H9 (cell line): ENCODE results near the gene PDZK1. TPM values are rescaled to one million over a fixed set of nuclear protein-coding genes. Genes with fewer than 3 reads are reported as not detected.

Experiments
- DNase-seq: peaks from one replicate; pipeline ENCODE4 v3.0.0-alpha.2; 2017
- H2AFZ ChIP-seq: one replicate; pipeline ENCODE4 v1.6.1; 2013; ENCODE audit warnings: mild to moderate bottlenecking, low read length, control low read depth, moderate library complexity
- H2AK5ac ChIP-seq: 2 replicates; pipeline ENCODE4 v1.6.1; 2013; ENCODE audit warnings: low read length, control low read depth, mixed read lengths; ENCODE audit not compliant: insufficient read length
- H2BK120ac ChIP-seq: one replicate; pipeline ENCODE4 v1.6.1; 2013; ENCODE audit warnings: low read depth, mild to moderate bottlenecking, low read length, control low read depth, inconsistent platforms; ENCODE audit not compliant: poor library complexity, severe bottlenecking
- H2BK12ac ChIP-seq: 2 replicates; pipeline ENCODE4 v1.6.1; 2013; ENCODE audit warnings: low read length, control low read depth, mixed read lengths, low read depth; ENCODE audit not compliant: insufficient read length
- H2BK15ac ChIP-seq: 2 replicates; pipeline ENCODE4 v1.6.1; 2013; ENCODE audit warnings: low read depth, low read length, control low read depth
- H2BK20ac ChIP-seq: one replicate; pipeline ENCODE4 v1.6.1; 2013; ENCODE audit warnings: low read depth, mild to moderate bottlenecking, low read length, control low read depth, inconsistent platforms; ENCODE audit not compliant: poor library complexity, severe bottlenecking
- H2BK5ac ChIP-seq: 2 replicates; pipeline ENCODE4 v1.6.1; 2013; ENCODE audit warnings: low read length, control low read depth, mixed read lengths; ENCODE audit not compliant: insufficient read length
- H3K14ac ChIP-seq: 2 replicates; pipeline ENCODE4 v1.6.1; 2013; ENCODE audit warnings: low read length, control low read depth; ENCODE audit not compliant: insufficient read depth
- H3K18ac ChIP-seq: 2 replicates; pipeline ENCODE4 v1.6.1; 2013; ENCODE audit warnings: low read depth, mild to moderate bottlenecking, mixed read lengths, low read length, control low read depth; ENCODE audit not compliant: insufficient read length
- H3K23ac ChIP-seq: 2 replicates; pipeline ENCODE4 v1.6.1; 2013; ENCODE audit warnings: low read length, control low read depth, mixed read lengths, low read depth; ENCODE audit not compliant: insufficient read length
- H3K23me2 ChIP-seq: 2 replicates; pipeline ENCODE4 v1.6.1; 2013; ENCODE audit warnings: low read depth, mild to moderate bottlenecking, mixed read lengths, low read length, control low read depth; ENCODE audit not compliant: insufficient read length, poor library complexity, severe bottlenecking
- H3K27ac ChIP-seq: 2 replicates; pipeline ENCODE4 v1.5.1; 2013; ENCODE audit warnings: low read length, control low read depth, mixed read lengths, low read depth; ENCODE audit not compliant: insufficient read length
- H3K27me3 ChIP-seq: 2 replicates; pipeline ENCODE4 v1.6.1; 2013; ENCODE audit warnings: low read length, control low read depth, inconsistent platforms; ENCODE audit not compliant: insufficient read depth
- H3K4ac ChIP-seq: 2 replicates; pipeline ENCODE4 v1.6.1; 2013; ENCODE audit warnings: low read depth, mild to moderate bottlenecking, control low read depth, inconsistent platforms, low read length, moderate library complexity
- H3K4me1 ChIP-seq: 2 replicates; pipeline ENCODE4 v1.6.1; 2013; ENCODE audit warnings: low read length, control low read depth, inconsistent platforms; ENCODE audit not compliant: insufficient read depth
- H3K4me2 ChIP-seq: 2 replicates; pipeline ENCODE4 v1.6.1; 2013; ENCODE audit warnings: low read length, control low read depth, mixed read lengths; ENCODE audit not compliant: insufficient read length, insufficient read depth
- H3K56ac ChIP-seq: 2 replicates; pipeline ENCODE4 v1.6.1; 2013; ENCODE audit warnings: low read depth, mild to moderate bottlenecking, mixed read lengths, low read length, control low read depth; ENCODE audit not compliant: insufficient read length
- H3K79me1 ChIP-seq: 2 replicates; pipeline ENCODE4 v1.6.1; 2013; ENCODE audit warnings: low read depth, mild to moderate bottlenecking, moderate library complexity, low read length, control low read depth, inconsistent platforms; ENCODE audit not compliant: insufficient read depth, poor library complexity, severe bottlenecking
- H3K79me2 ChIP-seq: 2 replicates; pipeline ENCODE4 v1.6.1; 2013; ENCODE audit warnings: low read length, control low read depth, inconsistent platforms; ENCODE audit not compliant: insufficient read depth
- H3K9ac ChIP-seq: 2 replicates; pipeline ENCODE4 v1.6.1; 2013; ENCODE audit warnings: low read length, control low read depth, mixed read lengths; ENCODE audit not compliant: insufficient read length; ENCODE audit errors: extremely low read depth
- H3K9me3 ChIP-seq: one replicate; pipeline ENCODE4 v1.6.1; 2013; ENCODE audit warnings: low read depth, low read length, inconsistent platforms; ENCODE audit not compliant: control insufficient read depth
- H3T11ph ChIP-seq: one replicate; pipeline ENCODE4 v1.6.1; 2013; ENCODE audit warnings: mild to moderate bottlenecking, low read length, control low read depth, inconsistent platforms
- H4K20me1 ChIP-seq: one replicate; pipeline ENCODE4 v1.6.1; 2013; ENCODE audit not compliant: control insufficient read depth, insufficient read length, insufficient read depth
- H4K5ac ChIP-seq: 2 replicates; pipeline ENCODE4 v1.6.1; 2013; ENCODE audit warnings: low read depth, mild to moderate bottlenecking, mixed read lengths, low read length, control low read depth; ENCODE audit not compliant: insufficient read length
- H4K8ac ChIP-seq: replicated peaks from 2 replicates; pipeline ENCODE4 v1.6.1; 2013; ENCODE audit warnings: low read length, control low read depth, mixed read lengths, low read depth; ENCODE audit not compliant: insufficient read length
- H4K91ac ChIP-seq: 2 replicates; pipeline ENCODE4 v1.6.1; 2013; ENCODE audit warnings: low read depth, mild to moderate bottlenecking, moderate library complexity, mixed read lengths, low read length, control low read depth; ENCODE audit not compliant: insufficient read length
- H3K27ac Mint-ChIP-seq, 3 experiments: 2 replicates in 2 of 3; 3 replicates in 1 of 3; pipeline ENCODE4 v1.8.0; 2020 to 2021; ENCODE audit warnings: mixed read lengths in 3 of 3, mild to moderate bottlenecking in 1 of 3, moderate library complexity in 1 of 3
- H3K27me3 Mint-ChIP-seq: 2 replicates; pipeline ENCODE4 v1.8.0; 2021; ENCODE audit warnings: low read depth, mild to moderate bottlenecking, moderate library complexity, mixed read lengths
- H3K36me3 Mint-ChIP-seq, 3 experiments: 2 replicates in 2 of 3; 3 replicates in 1 of 3; pipeline ENCODE4 v1.8.0; 2020 to 2021; ENCODE audit warnings: low read depth in 3 of 3, mixed read lengths in 3 of 3; ENCODE audit not compliant: insufficient read depth in 1 of 3
- H3K4me1 Mint-ChIP-seq, 2 experiments: 2 replicates each; pipeline ENCODE4 v1.8.0; 2020; ENCODE audit warnings: mixed read lengths in 2 of 2
- H3K4me3 Mint-ChIP-seq, 2 experiments: 2 replicates in 1 of 2; 3 replicates in 1 of 2; pipeline ENCODE4 v1.8.0; 2020 to 2021; ENCODE audit warnings: mild to moderate bottlenecking in 2 of 2, mixed read lengths in 2 of 2, moderate library complexity in 1 of 2
- H3K9me3 Mint-ChIP-seq, 2 experiments: 2 replicates in 1 of 2; 3 replicates in 1 of 2; pipeline ENCODE4 v1.8.0; 2020; ENCODE audit warnings: mild to moderate bottlenecking in 2 of 2, mixed read lengths in 2 of 2, moderate library complexity in 1 of 2
- WGBS: extraction: QIAGEN DNeasy Blood & Tissue Kit; methylation state at CpG from one replicate; pipeline ENCODE4 v1.1.7; 2013; ENCODE audit warnings: missing lambda C conversion rate, low lambda C conversion rate, mixed read lengths; ENCODE audit not compliant: insufficient read length; ENCODE audit errors: extremely low coverage; 5-methylcytosine and 5-hydroxymethylcytosine counted together
- total RNA-seq: library from RNA; stranded (reverse); gene quantifications from 2 replicates; pipeline ENCODE4 v1.2.1, GENCODE V29; 2021
- TF ChIP-seq, protein P1 (sequence below): fragments of 200-600 bp; sonication (generic); conservative IDR thresholded peaks from 3 replicates; pipeline ENCODE4 v1.8.0; 2021; ENCODE audit warnings: antibody characterized with exemption, mild to moderate bottlenecking

PDZK1 gene
- total RNA-seq, 1 experiment from 2014 or later, result not detected

- Histone ChIP-seq H2BK120ac (no peak overlapping the region), H3K23me2 (no peaks in the 10 kb centered on the region), H2BK5ac (no peak overlapping the region), H2AFZ (no peak overlapping the region), H3K4ac (no peak overlapping the region), H3T11ph (no peak overlapping the region), H3K4me2 (no peak overlapping the region), H4K5ac (no peak overlapping the region), H4K20me1 (no peaks in the 10 kb centered on the region), H4K91ac (no peak overlapping the region), H2BK12ac (no peak overlapping the region), H3K79me1 (no peaks in the 10 kb centered on the region), H3K27ac (no peak overlapping the region), H3K9me3 (no peaks in the 10 kb centered on the region), H3K79me2 (no peaks in the 10 kb centered on the region), H2AK5ac (no peak overlapping the region), H2BK20ac (no peak overlapping the region), H3K9ac (no peak overlapping the region), H3K23ac (no peak overlapping the region), H4K8ac (no peak overlapping the region), H3K4me1 (peaks cover 2% of the 10 kb centered on the region; the same call in 1 of the 2 replicates), H3K14ac (no peak overlapping the region), H3K27me3 (no peaks in the 10 kb centered on the region), H3K18ac (no peak overlapping the region), H3K56ac (no peak overlapping the region), H2BK15ac (no peak overlapping the region)
- Mint-ChIP-seq H3K27ac (no peak overlapping the region), H3K9me3 (no peaks in the 10 kb centered on the region), H3K4me1 (peaks cover 15 to 17% of the 10 kb centered on the region in 2 experiments; a peak in 3 of 4 replicates), H3K27me3 (peaks cover 5% of the 10 kb centered on the region; the same call in 1 of the 2 replicates), H3K4me3 (no peak overlapping the region), H3K36me3 (no peaks in the 10 kb centered on the region)
- TF ChIP-seq, protein P1, sequence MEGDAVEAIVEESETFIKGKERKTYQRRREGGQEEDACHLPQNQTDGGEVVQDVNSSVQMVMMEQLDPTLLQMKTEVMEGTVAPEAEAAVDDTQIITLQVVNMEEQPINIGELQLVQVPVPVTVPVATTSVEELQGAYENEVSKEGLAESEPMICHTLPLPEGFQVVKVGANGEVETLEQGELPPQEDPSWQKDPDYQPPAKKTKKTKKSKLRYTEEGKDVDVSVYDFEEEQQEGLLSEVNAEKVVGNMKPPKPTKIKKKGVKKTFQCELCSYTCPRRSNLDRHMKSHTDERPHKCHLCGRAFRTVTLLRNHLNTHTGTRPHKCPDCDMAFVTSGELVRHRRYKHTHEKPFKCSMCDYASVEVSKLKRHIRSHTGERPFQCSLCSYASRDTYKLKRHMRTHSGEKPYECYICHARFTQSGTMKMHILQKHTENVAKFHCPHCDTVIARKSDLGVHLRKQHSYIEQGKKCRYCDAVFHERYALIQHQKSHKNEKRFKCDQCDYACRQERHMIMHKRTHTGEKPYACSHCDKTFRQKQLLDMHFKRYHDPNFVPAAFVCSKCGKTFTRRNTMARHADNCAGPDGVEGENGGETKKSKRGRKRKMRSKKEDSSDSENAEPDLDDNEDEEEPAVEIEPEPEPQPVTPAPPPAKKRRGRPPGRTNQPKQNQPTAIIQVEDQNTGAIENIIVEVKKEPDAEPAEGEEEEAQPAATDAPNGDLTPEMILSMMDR, result no peak
- WGBS, result no CpG with 5 or more reads among the region's 2 CpGs
- DNase-seq, result no peak
Observed at GRCh38 chr1:145706086-145706664, 993 bp downstream of the PDZK1 start.
